ENCODE measurements around the gene MKRN2OS. TPM values are rescaled to one million over a fixed set of nuclear protein-coding genes. Genes with fewer than 3 reads are reported as not detected.

Gene MKRN2OS
- total and polyA plus RNA-seq, 10 of the 15 experiments (the other 5 are each of a cell fraction or from before 2014, with no cell fraction given) = 0.20 to 1.0 (median 0.40) TPM; not detected in 4

GRCh38 chr3:12583280-12583679 lies 38.0 kb upstream of the MKRN2OS start (continued):
- TF ChIP-seq TAF1 (IDR thresholded peaks at IDR 0.05; ENCODE audit: borderline replicate concordance, low read depth, low read length) (no peak), HDAC2 (IDR thresholded peaks at IDR 0.05) (no peak), RAD21 (IDR thresholded peaks at IDR 0.05; ENCODE audit: insufficient read depth, low read depth, low read length) (no peak), MEF2A (IDR thresholded peaks at IDR 0.05; ENCODE audit: insufficient read depth, low read depth, low read length) (no peak)

GRCh38 chr3:12582730-12583129 lies 37.4 kb upstream of the MKRN2OS start:
- ChIA-PET SMC1A (ENCODE audit: uncharacterized antibody, unreplicated experiment) (interaction anchor here (0.8 to 1.3 kb wide), 4 partner anchors 9 to 99 kb away, joined by 3 to 6 read pairs (median 4); partner anchors contain the start of gene TSEN2), RAD21 (ENCODE audit: unreplicated experiment) (interaction anchor here (1.0 kb wide), 1 partner anchor 99 kb away, joined by 3 read pairs; the partner anchor contains the start of gene TSEN2), POLR2A (interaction anchor here (0.8 kb wide), 1 partner anchor 307 kb away, joined by 6 read pairs; no protein-coding TSS in a partner anchor), CTCF (interaction anchor here (1.0 to 2.2 kb wide), 6 partner anchors 8 to 137 kb away, joined by 3 to 6 read pairs (median 4); partner anchors contain the start of gene RAF1)
- in situ Hi-C loops (cut with MboI) (no loop called here), intact Hi-C loops (cut with micrococcal nuclease; ENCODE audit: unreplicated experiment) (no loop called here)
- peaks cover 6% of the 10 kb centered on the region; the same call in 1 of the 2 replicates for H3K4me1 ChIP-seq (ENCODE audit: control insufficient read depth, insufficient read depth, low read length)
- no peak overlapping the region for H2AFZ ChIP-seq (ENCODE audit: control insufficient read depth, low read depth, low read length)
- no peak overlapping the region for H3K4me2 ChIP-seq (ENCODE audit: control insufficient read depth, insufficient read depth)
- H3K79me2 ChIP-seq (ENCODE audit: control insufficient read depth, insufficient read depth, low read length) = no peaks in the 10 kb centered on the region
- FAIRE-seq = no peak
- no peak overlapping the region for H3K4me3 ChIP-seq
- ATAC-seq = no peak
- TF ChIP-seq POLR2A (IDR thresholded peaks at IDR 0.05; ENCODE audit: low read depth, low read length) (peak; percentile 31; the same call in 1 of the 2 replicates), USF1 (IDR thresholded peaks at IDR 0.05; ENCODE audit: borderline replicate concordance, extremely low read length, insufficient read depth, low read depth, low read length) (no peak), TARDBP (IDR thresholded peaks at IDR 0.05; ENCODE audit: borderline replicate concordance) (no peak), ZZZ3 (IDR thresholded peaks at IDR 0.05; ENCODE audit: control insufficient read depth, insufficient read length, low read depth) (no peak)
- DNase-seq (ENCODE audit: low read depth, low spot score) = no peak
- no peaks in the 10 kb centered on the region for H3K27me3 ChIP-seq (replicated peaks in 1 of 2; ENCODE audit: control insufficient read depth in 2 of 2, insufficient read depth in 2 of 2, low read length in 1 of 2)
- BruUV-seq (replicated peaks) = TSS peak; percentile 31
- no peaks in the 10 kb centered on the region for H3K9me3 ChIP-seq (replicated peaks; ENCODE audit: control insufficient read depth, insufficient read depth, low read length)
- no peak overlapping the region for H3K9ac ChIP-seq (ENCODE audit: control insufficient read depth, insufficient read depth, low read length)
- peaks cover 33 to 64% of the 10 kb centered on the region in 2 experiments for H3K36me3 ChIP-seq (ENCODE audit: control insufficient read depth in 2 of 2, insufficient read depth in 2 of 2, low read length in 1 of 2)
- H3K27ac ChIP-seq (ENCODE audit: control insufficient read depth, insufficient read depth) = no peak overlapping the region
- WGBS (ENCODE audit: insufficient coverage, insufficient replicate concordance, low lambda C conversion rate, missing lambda C conversion rate) = 83% methylated on average over 4 of the region's 4 CpGs
- no peaks in the 10 kb centered on the region for H4K20me1 ChIP-seq (ENCODE audit: control insufficient read depth, insufficient read depth)
